RPMI7951 (cell line): ENCODE data around the gene MSRB1. TPM values are rescaled to one million over a fixed set of nuclear protein-coding genes. Genes with fewer than 3 reads are reported as not detected.

Experiments
- DNase-seq: peaks from one replicate; pipeline ENCODE4 v3.0.0-alpha.2; 2012; ENCODE audit warnings: low read depth
- total RNA-seq: library from RNA; depleted of rRNA; stranded (reverse); fragments of >200 nt; shearing (Covaris generic); gene quantifications from 2 replicates; pipeline ENCODE4 v1.2.3, GENCODE V29; 2014

MSRB1 gene
- total RNA-seq, 1 experiment from 2014 or later, result 14.4 TPM

GRCh38 chr16:1979271-1980029, 36.5 kb upstream of the MSRB1 start:
- no peak for DNase-seq

- DNase-seq, result no peak
Observed at GRCh38 chr16:1978476-1979120, 35.6 kb upstream of the MSRB1 start.

- DNase-seq, result no peak
Observed at GRCh38 chr16:1977875-1978268, 34.9 kb upstream of the MSRB1 start.

- no peak for DNase-seq
Observed at GRCh38 chr16:1976951-1977874, 34.2 kb upstream of the MSRB1 start.

GRCh38 chr16:1976216-1976520, 33.2 kb upstream of the MSRB1 start:
- no peak for DNase-seq

- no peak for DNase-seq
Observed at GRCh38 chr16:1975432-1976215, 32.6 kb upstream of the MSRB1 start.

GRCh38 chr16:1974157-1975070, 31.4 kb upstream of the MSRB1 start:
- DNase-seq, result no peak

- DNase-seq, result no peak
Observed at GRCh38 chr16:1973461-1974156, 30.6 kb upstream of the MSRB1 start.

- DNase-seq, result no peak
Observed at GRCh38 chr16:1972490-1972877, 29.5 kb upstream of the MSRB1 start.

- DNase-seq, result peak; percentile 92
Observed at GRCh38 chr16:1971796-1972489, 28.9 kb upstream of the MSRB1 start, which contains the start of gene TBL3. Gene TBL3, plus strand, starts transcription at chr16:1972053. Its CDS starts 112 bp downstream, at chr16:1972165.

- DNase-seq, result no peak
Observed at GRCh38 chr16:1968146-1968953, 25.4 kb upstream of the MSRB1 start.

GRCh38 chr16:1966460-1966859, 23.5 kb upstream of the MSRB1 start, which contains the start of gene RNF151:
Gene RNF151, plus strand, starts transcription at chr16:1966856. Its CDS starts 26 bp downstream, at chr16:1966882.
- DNase-seq, result no peak

GRCh38 chr16:1965396-1966001, 22.5 kb upstream of the MSRB1 start:
- DNase-seq, result no peak

GRCh38 chr16:1964506-1965395, 21.8 kb upstream of the MSRB1 start, which contains the start of gene RPS2:
Gene RPS2, minus strand, starts transcription at chr16:1964826. Its CDS starts 201 bp downstream, at chr16:1964625.
- DNase-seq, result peak; percentile 96

- peak; percentile 44 for DNase-seq
Observed at GRCh38 chr16:1963806-1964505, 21.0 kb upstream of the MSRB1 start.
